GM21529 (cell line): Measurements from ENCODE around the gene SLX4IP.

Source experiments
- ATAC-seq: cut with Tn5 transposase; IDR thresholded peaks from one replicate; pipeline ENCODE4 v1.9.1; 2021; ENCODE audit not compliant: unreplicated experiment

The SLX4IP gene

GRCh38 chr20:10465135-10465534 is 30.0 kb downstream of the SLX4IP start:
- ATAC-seq: no peak

DNA sequence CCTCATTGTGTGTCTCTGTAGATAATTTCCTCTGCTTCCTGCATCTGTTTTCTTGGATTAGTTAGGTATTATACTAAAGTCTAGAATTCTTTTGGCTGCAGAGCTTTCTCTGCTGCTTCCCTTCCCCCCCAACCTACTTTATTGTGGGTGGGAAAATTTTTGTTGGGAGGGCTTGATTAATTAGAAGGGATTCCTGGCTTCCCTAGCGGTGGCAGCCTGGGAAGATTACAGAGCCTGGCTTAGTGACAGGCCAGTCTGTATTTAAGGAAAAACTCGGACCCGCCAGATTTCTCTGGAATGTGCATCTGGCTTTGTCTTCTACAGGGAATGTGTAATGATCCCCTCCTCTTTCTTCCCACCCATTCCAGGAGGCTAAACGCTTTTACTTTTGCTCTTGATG is 31.2 kb downstream of the SLX4IP start:
- no peak for ATAC-seq

DNA sequence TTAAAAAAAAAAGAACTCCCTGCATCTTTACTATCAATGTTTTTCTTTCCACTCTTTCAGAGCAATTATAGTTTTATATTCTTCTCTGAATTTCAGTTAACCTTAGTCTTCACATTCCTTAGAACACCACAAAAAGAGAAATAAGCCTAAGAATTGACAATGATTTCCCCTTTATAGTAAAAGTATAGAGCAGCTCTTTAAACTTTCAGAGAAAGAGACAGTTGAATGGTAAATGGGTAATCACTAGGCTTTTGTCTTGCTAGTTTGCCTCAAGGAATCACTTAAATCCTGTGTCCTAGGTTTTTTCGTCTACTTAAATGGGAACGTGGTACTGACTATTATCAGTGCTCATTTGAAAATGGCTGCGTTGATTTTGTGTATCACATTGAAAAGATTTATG is 31.8 kb downstream of the SLX4IP start:
- no peak for ATAC-seq

DNA sequence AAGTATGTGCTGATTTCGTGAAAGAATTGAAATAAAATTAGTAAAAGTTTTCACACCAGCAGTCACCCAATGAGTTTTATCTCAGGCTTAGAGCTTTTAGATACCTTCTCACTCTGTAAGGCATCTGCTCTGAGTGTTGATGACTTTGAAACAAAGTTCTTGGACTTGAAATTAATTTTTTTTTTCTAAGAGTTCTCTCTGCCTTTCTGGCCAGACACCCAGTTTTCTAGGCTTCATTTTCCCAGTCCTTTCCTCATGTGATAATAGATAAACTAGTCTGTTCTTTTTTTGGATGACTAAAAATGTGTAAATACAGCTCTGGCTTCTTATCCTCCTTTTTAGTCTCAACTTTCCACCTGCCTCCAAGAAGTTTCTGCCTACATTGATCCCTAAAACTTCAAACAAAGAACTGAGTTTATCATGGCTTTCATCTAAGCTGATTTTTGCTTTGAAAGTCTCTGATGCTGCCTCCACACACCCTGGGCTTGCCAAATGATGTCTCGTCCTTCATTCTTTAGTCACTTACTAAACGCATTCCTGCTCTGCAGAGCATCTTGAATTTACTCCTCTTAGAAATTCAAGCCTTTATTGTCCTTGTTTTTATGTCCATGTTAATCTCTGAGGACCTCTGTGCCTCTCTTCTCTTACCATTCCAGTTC is 32.7 kb downstream of the SLX4IP start:
- no peak for ATAC-seq

GRCh38 chr20:10468340-10468845 is 33.3 kb downstream of the SLX4IP start:
- ATAC-seq: no peak

GRCh38 chr20:10469056-10469455 is 34.0 kb downstream of the SLX4IP start:
- no peak for ATAC-seq

GRCh38 chr20:10469599-10469998 is 34.5 kb downstream of the SLX4IP start:
- no peak for ATAC-seq

- no peak for ATAC-seq
Observed at GRCh38 chr20:10470276-10470675, 35.2 kb downstream of the SLX4IP start.

DNA sequence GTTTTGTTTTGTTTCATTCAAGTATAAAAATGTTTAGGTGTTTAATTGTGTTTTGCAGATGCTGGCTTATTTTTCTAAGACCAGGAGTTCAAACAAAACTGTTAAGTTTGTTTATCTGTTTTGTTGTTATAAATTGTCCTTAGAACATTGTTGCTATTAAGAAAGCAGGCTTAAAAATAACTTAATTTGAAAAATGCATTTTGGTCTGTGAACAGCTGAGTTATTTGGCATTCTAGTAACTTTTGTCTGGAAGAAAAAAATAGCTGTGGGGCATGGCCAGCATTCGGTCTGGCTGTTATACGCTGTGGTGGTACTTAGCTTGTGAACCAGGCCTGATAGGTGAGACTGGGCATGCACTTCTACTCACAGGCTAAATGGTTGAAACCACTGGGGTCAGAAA is 37.8 kb downstream of the SLX4IP start:
- no peak for ATAC-seq

GRCh38 chr20:10474606-10475184 is 39.6 kb downstream of the SLX4IP start:
- no peak for ATAC-seq

- ATAC-seq: no peak
Observed at GRCh38 chr20:10475225-10475624, 40.1 kb downstream of the SLX4IP start.

- ATAC-seq: peak; percentile 83
Observed at GRCh38 chr20:10476319-10476724, 41.2 kb downstream of the SLX4IP start.

DNA sequence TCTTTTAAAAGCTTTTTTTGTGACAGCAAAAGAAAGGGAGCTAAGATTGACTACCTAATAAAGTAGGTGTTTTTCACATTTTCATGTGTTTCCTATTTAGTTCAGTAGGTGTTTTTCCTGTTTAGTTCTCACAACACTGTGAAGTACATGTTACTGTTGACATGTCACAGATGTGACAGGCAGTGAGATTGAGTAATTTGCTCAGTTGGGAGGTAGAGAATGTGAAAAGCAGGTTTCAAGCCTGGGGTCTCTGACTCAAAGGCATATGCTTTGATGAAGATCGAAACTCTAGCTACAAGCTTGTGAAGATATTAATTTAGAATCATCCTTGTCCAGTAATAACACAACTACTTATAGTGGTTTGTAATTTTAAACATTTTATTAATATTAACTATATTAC is 43.1 kb downstream of the SLX4IP start:
- peak; percentile 77 for ATAC-seq

DNA sequence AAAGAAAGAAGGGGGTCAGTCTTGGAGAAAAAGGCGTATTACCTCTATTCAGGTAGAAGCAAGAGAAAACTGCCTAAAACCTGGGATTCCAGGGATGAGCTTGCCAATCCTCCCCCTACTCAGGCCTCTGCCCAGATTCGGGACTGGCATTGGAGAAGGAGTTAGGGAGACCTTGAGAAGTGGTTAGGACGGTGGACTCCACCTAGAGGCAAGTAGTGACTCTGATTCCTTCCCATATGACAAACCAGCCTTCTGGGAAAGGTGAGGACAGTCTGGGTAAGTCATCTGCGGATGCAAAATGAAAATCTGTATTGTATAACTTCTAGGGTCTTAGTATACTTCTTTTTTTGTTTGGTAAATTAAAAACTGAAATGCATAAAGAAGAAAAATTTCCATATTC is 43.8 kb downstream of the SLX4IP start:
- ATAC-seq: no peak

- ATAC-seq: no peak
Observed at GRCh38 chr20:10481676-10482075, 46.6 kb downstream of the SLX4IP start.

GRCh38 chr20:10483691-10484090 is 48.6 kb downstream of the SLX4IP start:
- no peak for ATAC-seq

DNA sequence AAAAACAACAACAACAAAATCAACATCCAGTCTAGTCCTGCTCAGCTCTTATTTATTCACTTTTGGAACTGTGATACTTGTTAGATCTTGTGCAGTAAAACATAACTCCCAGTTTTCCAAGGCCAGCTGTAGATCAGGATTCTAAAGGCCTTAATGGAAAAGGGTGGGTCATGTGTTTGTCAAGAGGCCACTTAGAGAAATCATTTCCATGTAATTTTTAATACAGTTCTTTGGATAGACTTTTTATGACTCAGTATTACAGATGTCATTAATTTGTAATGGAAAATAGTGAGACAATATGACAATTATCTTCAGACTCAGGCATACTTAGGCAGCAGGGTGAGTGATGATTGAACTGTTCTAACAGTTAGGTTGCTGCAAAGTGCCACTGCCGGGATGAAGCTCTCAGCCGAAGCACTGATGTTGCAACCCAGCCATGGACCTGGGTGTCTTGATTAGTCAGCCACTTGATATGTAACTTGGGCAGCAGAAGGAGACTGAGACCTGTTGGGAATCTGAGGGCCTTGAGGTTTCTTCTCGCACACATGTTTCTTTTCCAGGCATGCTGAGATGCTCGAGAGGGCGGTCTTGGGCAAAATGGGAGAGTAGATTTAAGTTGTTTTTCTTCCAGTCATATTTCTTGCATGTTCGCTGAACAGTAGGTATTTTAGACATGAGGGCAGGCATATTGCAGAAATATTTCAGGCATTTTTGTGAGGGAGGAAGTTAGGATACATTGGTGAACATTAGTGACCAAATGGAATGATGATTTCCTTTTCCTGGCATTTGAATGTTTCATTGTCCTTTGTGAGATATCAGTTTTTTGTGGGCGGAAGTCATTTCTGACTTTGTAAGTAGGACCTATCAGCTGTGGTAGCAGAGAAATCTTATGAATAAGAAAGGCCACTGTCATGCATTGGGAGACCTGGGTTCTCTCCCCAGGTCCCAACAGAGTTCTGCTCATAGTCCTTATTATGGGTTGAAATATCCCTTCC is 52.3 kb downstream of the SLX4IP start:
- no peak for ATAC-seq

GRCh38 chr20:10488534-10488933 is 53.4 kb downstream of the SLX4IP start:
- no peak for ATAC-seq

DNA sequence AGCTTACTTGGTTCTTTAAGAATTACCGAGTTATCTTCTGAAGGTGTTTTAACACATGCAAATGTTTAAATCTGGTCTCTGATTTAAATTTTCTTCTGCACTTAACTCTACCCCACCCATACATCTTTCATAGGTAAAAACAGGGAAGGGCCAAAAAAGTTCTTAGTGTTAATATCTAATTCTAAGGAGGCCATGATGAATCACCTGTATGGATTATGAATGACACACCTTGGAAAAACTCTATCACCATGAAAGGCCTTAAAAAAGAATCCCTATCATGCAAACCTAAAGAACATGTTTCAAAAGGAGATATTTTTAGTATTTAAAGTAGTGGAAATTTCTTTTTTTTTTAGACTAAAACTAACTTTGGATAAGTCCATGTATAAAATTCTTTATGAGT is 54.7 kb downstream of the SLX4IP start:
- no peak for ATAC-seq

- no peak for ATAC-seq
Observed at GRCh38 chr20:10490257-10490656, 55.2 kb downstream of the SLX4IP start.

DNA sequence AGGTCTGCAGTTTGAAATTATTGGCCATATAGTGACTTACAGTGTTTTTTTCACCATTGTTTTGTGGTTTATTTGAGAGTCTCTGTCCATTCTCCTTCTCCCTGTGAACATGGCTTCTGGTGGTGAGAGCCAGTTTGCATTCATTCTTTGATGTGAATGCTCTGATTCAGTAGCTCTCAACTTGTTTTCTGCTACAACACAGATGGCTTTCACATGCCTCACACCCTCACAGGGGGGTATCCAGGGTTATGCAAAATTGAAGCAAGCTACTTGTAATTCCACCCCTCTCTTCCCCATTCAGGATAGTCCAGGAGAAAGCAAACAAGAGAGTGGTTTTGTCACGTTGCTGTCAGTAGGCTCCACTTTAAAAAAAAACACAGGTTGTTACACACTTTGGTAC is 55.6 kb downstream of the SLX4IP start:
- ATAC-seq: no peak

DNA sequence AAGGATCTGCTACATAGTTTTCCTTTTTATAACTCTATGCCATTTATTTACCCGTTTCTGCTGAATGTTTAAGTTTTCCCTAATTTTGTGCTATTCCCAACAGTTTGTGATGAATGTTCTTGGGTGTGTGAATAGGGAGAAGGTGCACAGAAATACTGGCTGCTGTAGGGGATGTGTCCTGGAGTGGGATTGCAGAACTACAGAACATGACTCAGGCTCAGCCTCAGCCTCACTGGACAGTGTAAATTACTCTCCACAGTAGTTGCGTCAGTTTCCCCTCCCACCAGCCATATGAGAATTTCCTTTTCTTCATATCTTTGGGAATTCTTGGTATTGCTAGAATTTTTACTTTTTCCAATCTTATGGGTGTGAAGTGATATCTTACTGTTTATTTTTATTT is 57.0 kb downstream of the SLX4IP start:
- no peak for ATAC-seq
